Measurements from ENCODE around the gene THBD.

THBD gene

DNA sequence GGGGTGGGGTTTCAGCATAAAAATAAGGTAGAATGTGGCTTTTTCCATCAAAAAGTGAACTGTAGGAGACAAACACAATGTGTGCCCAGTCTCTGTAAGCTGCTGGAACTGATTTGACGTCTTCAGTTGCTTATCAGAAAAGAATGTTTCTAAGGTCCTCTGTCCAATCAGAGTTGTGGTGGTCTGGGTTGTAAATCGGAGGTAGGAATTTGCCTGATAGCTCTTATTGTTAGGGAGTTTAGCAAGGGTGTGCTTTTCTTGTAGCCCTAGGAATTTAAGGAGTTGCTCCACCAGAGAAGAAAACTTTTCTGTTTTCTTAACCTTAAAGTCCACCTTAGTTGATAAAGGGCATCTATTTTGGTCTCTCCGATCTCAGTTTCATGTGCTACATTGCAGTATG, 24.8 kb downstream of the THBD start:
- no peak for TF ChIP-seq CTCF (IDR thresholded peaks at IDR 0.05; ENCODE audit: extremely low read depth, missing control alignments)
- no peak for DNase-seq (ENCODE audit: low spot score)

DNA sequence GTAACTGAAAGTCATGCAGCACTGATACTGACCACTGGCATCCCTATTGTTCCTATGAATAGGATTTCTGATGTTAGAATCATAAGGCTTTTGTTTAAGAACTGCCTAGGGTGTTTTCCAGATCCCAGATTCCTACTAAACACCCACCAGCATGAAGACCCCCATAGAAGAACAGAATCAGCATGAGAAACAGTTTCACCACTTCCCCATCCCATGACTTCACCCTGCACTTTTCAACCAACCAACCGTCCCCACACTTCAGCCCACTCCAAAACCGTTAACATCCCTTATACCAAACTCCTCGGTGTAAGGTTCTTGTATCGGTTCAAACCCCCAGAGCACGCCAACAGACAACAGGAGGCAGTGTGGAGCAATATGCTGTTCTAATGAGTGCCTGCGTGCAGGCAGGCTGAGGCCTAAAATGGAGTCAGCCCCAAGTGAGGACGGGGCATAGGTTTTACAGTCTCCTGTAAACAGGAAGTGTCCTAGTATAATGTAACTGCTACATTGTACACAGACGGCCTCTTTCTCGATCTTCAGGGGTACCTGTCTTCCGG, 25.8 kb downstream of the THBD start:
- no peak for DNase-seq (ENCODE audit: low spot score)
- no peak for TF ChIP-seq CTCF (IDR thresholded peaks at IDR 0.05; ENCODE audit: extremely low read depth, missing control alignments)

GRCh38 chr20:23022849-23023248, 26.6 kb downstream of the THBD start:
- DNase-seq (ENCODE audit: low spot score): no peak
- TF ChIP-seq CTCF (IDR thresholded peaks at IDR 0.05; ENCODE audit: extremely low read depth, missing control alignments): no peak

- DNase-seq (ENCODE audit: low spot score): no peak
- no peak for TF ChIP-seq CTCF (IDR thresholded peaks at IDR 0.05; ENCODE audit: extremely low read depth, missing control alignments)
Observed at GRCh38 chr20:23021951-23022350, 27.5 kb downstream of the THBD start.

- no peak for DNase-seq (ENCODE audit: low spot score)
- no peak for TF ChIP-seq CTCF (IDR thresholded peaks at IDR 0.05; ENCODE audit: extremely low read depth, missing control alignments)
Observed at GRCh38 chr20:23021541-23021940, 27.9 kb downstream of the THBD start.

GRCh38 chr20:23020230-23021018, 29.0 kb downstream of the THBD start:
- no peak for TF ChIP-seq CTCF (IDR thresholded peaks at IDR 0.05; ENCODE audit: extremely low read depth, missing control alignments)
- no peak for DNase-seq (ENCODE audit: low spot score)

DNA sequence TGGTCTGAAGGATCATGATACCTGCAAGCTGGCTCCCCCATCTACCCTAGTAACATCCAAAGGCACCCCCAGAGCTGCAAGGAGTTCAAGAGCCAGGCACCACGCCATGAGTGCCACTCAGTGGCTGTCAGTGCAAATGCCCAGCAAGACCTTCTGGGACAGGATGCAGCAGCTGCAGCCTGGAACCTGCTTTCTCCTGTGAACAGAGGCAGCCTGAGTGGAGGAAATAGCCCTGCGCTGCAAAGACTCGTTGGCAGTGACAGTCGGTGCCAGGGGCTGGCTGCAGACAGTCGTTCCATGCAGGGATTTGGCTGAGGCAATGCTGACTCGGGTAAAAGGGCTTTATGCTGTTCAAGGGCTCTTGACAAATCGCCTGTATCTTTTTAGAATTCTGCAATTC, 30.1 kb downstream of the THBD start:
- DNase-seq (ENCODE audit: low spot score): no peak
- no peak for TF ChIP-seq CTCF (IDR thresholded peaks at IDR 0.05; ENCODE audit: extremely low read depth, missing control alignments)
